Stomach smooth muscle (tissue), 2 donors: Measurements from ENCODE around the gene SIVA1.
"Not testable (repeated sequence)": the region's sequence is repeated elsewhere in the genome, so short reads cannot be mapped to it uniquely, and the experiment has no call there.

ENCODE experiments used
- H3K27ac ChIP-seq: one replicate; pipeline ENCODE4 v1.7.0; 2013; ENCODE audit warnings: mild to moderate bottlenecking, low read length, inconsistent platforms
- H3K27me3 ChIP-seq, 2 donors: one replicate each; pipeline ENCODE4 v1.7.0; 2013; ENCODE audit warnings: low read length in 2 of 2; ENCODE audit not compliant: insufficient read depth in 2 of 2, control insufficient read depth in 1 of 2
- H3K36me3 ChIP-seq, 2 donors: one replicate each; pipeline ENCODE4 v1.7.0; 2013; ENCODE audit warnings: low read length in 2 of 2; ENCODE audit not compliant: control insufficient read depth in 2 of 2, insufficient read depth in 2 of 2
- H3K4me1 ChIP-seq: one replicate; pipeline ENCODE4 v1.7.0; 2013; ENCODE audit warnings: low read length; ENCODE audit not compliant: control insufficient read depth, insufficient read depth
- H3K4me3 ChIP-seq, 2 donors: one replicate each; pipeline ENCODE4 v1.7.0; 2013; ENCODE audit warnings: low read length in 2 of 2
- H3K9ac ChIP-seq, 2 donors: one replicate each; pipeline ENCODE4 v1.7.0; 2013; ENCODE audit warnings: low read length in 2 of 2, mild to moderate bottlenecking in 1 of 2
- H3K9me3 ChIP-seq, 2 donors: one replicate each; pipeline ENCODE4 v1.7.0; 2013; ENCODE audit warnings: low read length in 2 of 2; ENCODE audit not compliant: control insufficient read depth in 2 of 2
- donor health status: healthy.
- donor health status: Pancreatic carcinoma.

SIVA1 gene

GRCh38 chr14:104745431-104745830, 7.5 kb upstream of the SIVA1 start:
- Histone ChIP-seq H3K4me3 (no peak overlapping the region), H3K27ac (no peak overlapping the region), H3K4me1 (peaks cover 33% of the 10 kb centered on the region), H3K9ac (no peak overlapping the region), H3K36me3 (peaks cover 0 to 3% of the 10 kb centered on the region in 2 donors), H3K9me3 (no peaks in the 10 kb centered on the region), H3K27me3 (no peaks in the 10 kb centered on the region)

GRCh38 chr14:104746071-104746545, 6.8 kb upstream of the SIVA1 start:
- H3K9me3 ChIP-seq: no peaks in the 10 kb centered on the region
- H3K27ac ChIP-seq: no peak overlapping the region
- peaks cover 35% of the 10 kb centered on the region for H3K4me1 ChIP-seq
- H3K9ac ChIP-seq: no peak overlapping the region
- H3K27me3 ChIP-seq: no peaks in the 10 kb centered on the region
- no peak overlapping the region for H3K4me3 ChIP-seq
- peaks cover 0 to 3% of the 10 kb centered on the region in 2 donors for H3K36me3 ChIP-seq

- Histone ChIP-seq H3K4me1 (peaks cover 38% of the 10 kb centered on the region), H3K27me3 (no peaks in the 10 kb centered on the region), H3K27ac (no peak overlapping the region), H3K4me3 (no peak overlapping the region), H3K9ac (no peak overlapping the region), H3K9me3 (no peaks in the 10 kb centered on the region), H3K36me3 (peaks cover 0 to 3% of the 10 kb centered on the region in 2 donors)
Observed at GRCh38 chr14:104746934-104747481, 5.9 kb upstream of the SIVA1 start.

GRCh38 chr14:104747876-104748275, 5.1 kb upstream of the SIVA1 start:
- Histone ChIP-seq H3K9ac (no peak overlapping the region), H3K36me3 (peaks cover 0 to 3% of the 10 kb centered on the region in 2 donors), H3K4me1 (peaks cover 40% of the 10 kb centered on the region), H3K27me3 (no peaks in the 10 kb centered on the region), H3K9me3 (no peaks in the 10 kb centered on the region), H3K27ac (no peak overlapping the region), H3K4me3 (no peak overlapping the region)

GRCh38 chr14:104749111-104749649, 3.8 kb upstream of the SIVA1 start:
- Histone ChIP-seq H3K27ac (no peak overlapping the region), H3K4me3 (peak overlapping the region in 1 of 2 donors; percentile 7), H3K9me3 (no peaks in the 10 kb centered on the region), H3K36me3 (no peaks in the 10 kb centered on the region), H3K27me3 (no peaks in the 10 kb centered on the region), H3K9ac (peak overlapping the region in 1 of 2 donors; percentile 27), H3K4me1 (peaks cover 48% of the 10 kb centered on the region)

GRCh38 chr14:104750056-104750752, 2.7 kb upstream of the SIVA1 start:
- peaks cover 57% of the 10 kb centered on the region for H3K4me1 ChIP-seq
- H3K9ac ChIP-seq: no peak overlapping the region
- H3K27ac ChIP-seq: no peak overlapping the region

GRCh38 chr14:104750753-104751057, 2.2 kb upstream of the SIVA1 start:
- not testable (repeated sequence) for H3K9me3 ChIP-seq, H3K36me3 ChIP-seq, H3K9ac ChIP-seq, H3K4me3 ChIP-seq, H3K27ac ChIP-seq, H3K27me3 ChIP-seq
- H3K4me1 ChIP-seq: peaks cover 55% of the 10 kb centered on the region

More at GRCh38 chr14:104750056-104750752, 2.7 kb upstream of the SIVA1 start:
- Histone ChIP-seq H3K9me3 (no peaks in the 10 kb centered on the region), H3K4me3 (no peak overlapping the region), H3K27me3 (no peaks in the 10 kb centered on the region), H3K36me3 (no peaks in the 10 kb centered on the region)

- peak overlapping the region; percentile 69 to 94 for H3K4me3 ChIP-seq
- peak overlapping the region; percentile 58 to 68 for H3K9ac ChIP-seq
- peaks cover 45% of the 10 kb centered on the region for H3K4me1 ChIP-seq
- H3K27me3 ChIP-seq: no peaks in the 10 kb centered on the region
- peaks cover 15 to 16% of the 10 kb centered on the region in 2 donors for H3K36me3 ChIP-seq
- H3K9me3 ChIP-seq: no peaks in the 10 kb centered on the region
- H3K27ac ChIP-seq: peak overlapping the region; percentile 66
Observed at GRCh38 chr14:104751539-104752422, 1.2 kb upstream of the SIVA1 start.

GRCh38 chr14:104752423-104752734, 568 bp upstream of the SIVA1 start:
- peak overlapping the region; percentile 69 to 94 for H3K4me3 ChIP-seq
- peaks cover 43% of the 10 kb centered on the region for H3K4me1 ChIP-seq
- H3K9me3 ChIP-seq: no peaks in the 10 kb centered on the region
- H3K27me3 ChIP-seq: no peaks in the 10 kb centered on the region
- H3K27ac ChIP-seq: peak overlapping the region; percentile 66
- H3K9ac ChIP-seq: peak overlapping the region; percentile 58 to 68
- peaks cover 20 to 21% of the 10 kb centered on the region in 2 donors for H3K36me3 ChIP-seq

- Histone ChIP-seq H3K4me3 (peak overlapping the region; percentile 55 to 94), H3K4me1 (peaks cover 38% of the 10 kb centered on the region), H3K36me3 (peaks cover 26 to 28% of the 10 kb centered on the region in 2 donors), H3K9ac (peak overlapping the region; percentile 84 to 92), H3K27ac (peak overlapping the region; percentile 80), H3K9me3 (no peaks in the 10 kb centered on the region), H3K27me3 (no peaks in the 10 kb centered on the region)
Observed at GRCh38 chr14:104753528-104754212, 723 bp downstream of the SIVA1 start.
